HS-27A (cell line): ENCODE measurements around the gene AMHR2.

Experiments
- DNase-seq: peaks from one replicate; pipeline ENCODE4 v3.0.0-alpha.2; 2012; ENCODE audit warnings: low read depth, missing footprints

AMHR2 gene

DNA sequence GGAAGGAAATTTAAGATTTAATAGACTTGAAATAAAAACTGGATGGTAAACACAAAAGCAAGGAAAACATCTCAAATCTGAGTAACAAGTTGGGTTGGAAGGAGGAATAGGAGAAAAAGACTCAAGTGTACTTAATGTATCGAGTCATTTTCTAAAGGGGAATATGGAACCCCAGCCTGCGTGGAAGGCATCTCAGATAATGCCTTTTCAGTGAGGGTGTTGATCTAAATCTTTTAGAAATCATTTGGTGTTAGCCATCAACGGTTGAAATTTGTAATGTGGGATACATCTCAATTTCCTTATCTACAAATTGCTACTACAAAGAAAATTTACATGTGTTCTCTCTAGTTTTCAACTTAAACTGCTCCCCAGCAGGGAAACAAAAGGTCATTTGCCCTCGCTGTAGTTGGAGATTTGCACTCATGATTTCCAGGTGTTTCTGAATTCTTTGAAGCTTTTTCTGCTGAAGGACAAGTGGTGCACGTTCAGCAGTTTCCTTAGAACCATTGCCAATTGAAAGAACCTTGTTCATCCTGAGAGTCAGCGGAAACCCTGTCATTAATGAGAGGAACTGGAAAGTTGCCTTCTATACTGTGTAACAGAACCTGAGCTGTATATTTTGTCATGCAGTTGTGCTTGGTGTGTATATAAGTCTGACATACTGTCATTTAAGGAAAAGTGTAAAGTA lies 30.4 kb downstream of the AMHR2 start:
- no peak for DNase-seq

- no peak for DNase-seq
Observed at GRCh38 chr12:53454707-53455106, 31.1 kb downstream of the AMHR2 start.

GRCh38 chr12:53456654-53457366 lies 33.2 kb downstream of the AMHR2 start:
- DNase-seq = no peak

GRCh38 chr12:53459097-53459496 lies 35.4 kb downstream of the AMHR2 start:
- no peak for DNase-seq

- no peak for DNase-seq
Observed at GRCh38 chr12:53461059-53461458, 37.4 kb downstream of the AMHR2 start.

DNA sequence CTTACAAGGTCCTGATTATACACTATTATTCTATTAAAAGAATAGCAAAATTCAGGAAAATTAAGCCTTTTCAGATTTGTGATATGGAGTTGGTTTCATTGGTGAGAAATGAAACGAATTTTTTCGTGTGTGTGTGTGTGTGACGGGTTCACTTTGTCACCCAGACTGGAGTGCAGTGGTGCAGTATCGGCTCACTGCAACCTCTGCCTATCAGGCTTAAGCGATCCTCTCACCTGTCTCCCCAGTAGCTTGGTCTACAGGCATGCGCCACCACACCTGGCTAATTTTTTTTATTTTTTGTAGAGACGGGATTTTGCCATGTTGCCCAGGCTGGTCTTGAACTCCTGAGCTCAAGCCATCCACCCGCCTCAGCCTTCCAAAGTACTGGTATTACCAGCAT lies 37.9 kb downstream of the AMHR2 start:
- no peak for DNase-seq

DNA sequence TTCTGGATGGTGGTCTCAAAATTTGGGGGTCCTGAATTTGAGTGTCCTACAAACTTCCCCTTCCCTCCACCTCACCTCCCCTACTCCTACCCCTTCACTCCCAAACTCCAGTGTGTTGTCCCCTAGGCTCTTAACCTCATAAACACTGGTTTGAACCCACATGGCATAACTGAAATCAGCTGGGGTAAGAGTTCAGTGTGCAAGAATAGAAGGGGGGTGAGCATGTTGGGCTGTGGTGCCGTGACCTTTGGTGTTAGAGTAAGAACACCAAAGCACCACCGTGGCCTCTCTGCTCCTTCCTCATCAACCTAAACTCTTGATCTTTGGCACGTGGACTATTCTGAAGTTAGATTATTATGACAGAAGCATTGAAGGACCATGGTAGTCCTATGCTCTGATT lies 39.3 kb downstream of the AMHR2 start:
- DNase-seq = no peak

DNA sequence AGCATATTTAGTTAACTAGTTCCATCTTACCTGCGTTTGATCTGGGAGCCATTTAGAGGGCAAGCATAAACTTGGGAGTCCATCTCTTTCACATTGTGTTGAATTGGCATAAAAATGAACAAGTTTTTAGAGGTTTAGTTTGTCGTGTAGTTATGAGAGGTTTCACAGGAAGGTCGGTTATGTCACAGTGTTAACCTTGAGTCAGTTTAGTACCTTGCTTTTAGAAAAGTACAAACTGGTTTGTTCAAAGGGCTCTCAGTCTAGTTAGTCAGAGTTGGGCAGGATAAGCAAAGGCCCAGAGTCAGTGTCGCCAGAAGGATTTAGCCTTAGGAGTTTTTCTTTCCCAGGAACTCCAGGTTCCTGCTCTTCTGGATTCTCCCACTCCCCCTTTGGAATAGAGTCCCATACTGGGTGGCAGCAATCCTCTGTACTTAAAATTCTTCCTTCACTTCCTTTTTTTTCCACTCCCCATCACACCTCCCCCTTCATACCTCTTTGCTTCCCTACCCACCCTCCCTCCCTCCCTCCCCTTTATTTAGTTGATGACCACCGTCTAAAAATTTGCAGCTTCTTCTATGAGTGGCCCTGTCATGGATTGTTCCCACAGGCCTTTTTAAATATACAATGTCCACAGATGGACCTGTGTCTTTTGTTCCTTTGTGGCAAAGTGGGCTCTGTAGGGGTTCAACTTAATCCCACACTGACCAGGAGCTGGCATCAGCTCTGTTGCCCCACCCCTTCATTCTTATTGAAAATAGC lies 40.3 kb downstream of the AMHR2 start:
- DNase-seq = no peak

- no peak for DNase-seq
Observed at GRCh38 chr12:53464685-53465418, 41.2 kb downstream of the AMHR2 start.

DNA sequence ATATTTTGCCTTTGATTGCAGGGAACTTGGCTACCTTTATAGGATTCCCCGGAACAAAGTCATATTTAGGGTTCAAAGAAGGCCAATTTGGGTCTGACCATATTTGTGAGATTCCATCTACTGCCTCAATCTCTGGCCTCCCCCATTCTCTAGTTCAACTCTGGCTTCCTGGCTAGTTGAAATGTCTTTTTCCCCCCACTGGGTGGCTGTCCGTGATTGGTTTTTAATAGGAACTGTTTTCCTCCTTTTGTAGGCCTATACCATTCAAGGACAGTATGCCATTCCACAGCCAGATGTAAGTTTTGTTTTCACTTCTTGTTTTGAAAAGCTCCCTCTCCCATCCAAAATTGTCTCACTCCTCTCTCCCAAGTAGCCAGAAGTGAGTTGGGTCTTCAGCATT lies 42.0 kb downstream of the AMHR2 start:
- no peak for DNase-seq

DNA sequence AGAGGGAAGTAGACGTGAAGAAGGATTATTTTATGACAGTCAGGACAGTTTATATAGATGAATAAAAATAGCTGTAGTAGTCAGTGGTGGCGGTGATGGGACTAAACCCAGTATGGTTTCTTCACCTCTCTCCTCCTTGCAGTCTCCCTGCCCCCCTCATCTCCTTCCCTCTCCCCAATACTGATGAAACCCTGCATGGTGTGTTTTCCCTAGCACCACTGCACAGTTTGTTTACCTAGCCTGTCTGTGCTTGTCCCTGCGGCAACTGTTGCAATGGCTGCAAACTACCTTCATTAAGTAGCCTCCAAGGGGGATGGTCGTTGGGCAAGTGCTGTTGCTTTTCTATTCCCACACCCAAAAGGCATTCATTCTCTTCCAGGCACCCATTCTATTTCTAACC lies 43.0 kb downstream of the AMHR2 start:
- DNase-seq = no peak

GRCh38 chr12:53467082-53467481 lies 43.4 kb downstream of the AMHR2 start:
- no peak for DNase-seq

- no peak for DNase-seq
Observed at GRCh38 chr12:53467880-53468279, 44.2 kb downstream of the AMHR2 start.

DNA sequence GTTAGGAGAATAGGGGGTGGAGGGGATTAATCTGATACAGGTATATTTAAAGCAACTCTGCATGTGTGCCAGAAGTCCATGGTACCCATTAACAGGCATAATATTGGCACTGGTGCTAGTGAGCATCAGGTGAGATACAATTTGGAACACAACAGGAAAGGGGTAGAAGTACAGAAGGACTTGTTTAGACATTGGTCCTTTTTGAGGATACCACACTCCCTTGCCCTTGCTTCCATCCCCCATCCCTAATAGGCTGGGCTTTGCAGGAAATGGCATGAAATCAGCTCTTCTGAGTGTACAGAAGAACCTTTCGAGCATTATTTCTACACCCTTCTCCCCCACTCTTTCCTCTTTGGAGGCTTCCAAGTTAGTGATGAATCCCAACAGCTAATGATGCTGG lies 44.6 kb downstream of the AMHR2 start:
- DNase-seq = no peak

DNA sequence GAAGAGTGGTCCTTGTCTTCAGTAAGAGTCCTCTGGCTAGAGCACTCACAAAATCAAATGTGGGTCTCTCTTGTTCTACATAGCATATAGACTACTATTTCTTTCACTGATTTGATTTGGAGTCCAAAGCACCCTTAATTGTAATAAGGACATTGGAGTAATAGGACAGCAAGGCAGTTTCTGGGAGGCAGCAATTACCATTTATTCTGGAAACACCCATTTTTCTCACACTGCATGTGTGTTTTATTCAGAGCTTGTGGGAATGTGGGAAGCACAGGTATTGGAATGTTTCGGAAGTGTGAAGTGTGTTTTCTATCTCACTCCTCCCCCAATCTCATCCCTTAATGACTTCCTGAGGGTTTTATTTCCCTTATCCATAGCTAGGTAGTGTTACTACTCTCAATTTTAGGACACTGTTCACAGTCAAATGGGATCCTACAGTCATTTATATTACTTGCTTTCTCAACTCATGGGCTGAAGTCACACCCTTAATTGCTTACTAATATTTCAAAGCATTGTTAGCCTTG lies 48.5 kb downstream of the AMHR2 start:
- DNase-seq = no peak

GRCh38 chr12:53474077-53474476 lies 50.4 kb downstream of the AMHR2 start:
- no peak for DNase-seq

- no peak for DNase-seq
Observed at GRCh38 chr12:53474819-53475218, 51.2 kb downstream of the AMHR2 start.

DNA sequence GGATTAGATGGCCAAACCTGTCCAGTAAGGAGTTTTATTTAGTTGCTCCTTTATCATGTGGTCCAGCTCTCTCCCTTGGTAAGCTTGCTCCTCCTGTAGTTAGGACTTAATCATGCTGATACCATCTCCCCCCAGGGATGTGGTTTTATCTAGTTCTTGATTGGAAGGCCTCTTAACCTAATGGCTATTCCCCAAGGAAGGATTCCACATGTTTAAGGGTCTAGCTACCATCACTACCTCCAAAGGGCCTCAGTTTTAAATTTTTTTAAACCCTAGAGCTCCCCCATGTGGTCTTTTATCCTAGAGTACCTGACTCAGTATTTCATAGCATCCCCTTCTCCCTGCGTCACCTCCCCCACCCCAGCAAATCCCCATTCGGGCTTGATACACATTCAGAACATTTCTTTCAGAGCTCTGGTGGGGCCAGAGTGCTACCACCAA lies 53.1 kb downstream of the AMHR2 start:
- DNase-seq = no peak

DNA sequence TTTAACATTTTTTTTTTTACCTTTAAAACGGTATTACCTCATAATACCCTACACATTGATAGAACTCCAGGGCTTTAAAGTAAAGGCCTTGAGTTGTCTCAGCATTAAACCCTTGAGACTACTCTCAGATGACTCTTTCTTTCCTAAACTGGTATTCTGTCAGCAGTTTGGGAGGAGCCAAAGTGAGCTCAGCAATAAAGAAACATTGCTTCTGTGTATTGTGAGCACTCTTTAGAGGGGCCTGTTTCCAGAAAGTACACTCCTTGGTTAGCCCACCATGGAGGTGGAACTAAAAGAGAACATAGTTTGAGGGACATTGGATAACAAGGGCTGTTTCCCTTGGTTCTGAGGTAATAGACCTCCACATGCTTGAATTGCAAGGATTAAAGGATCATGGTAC lies 55.2 kb downstream of the AMHR2 start:
- no peak for DNase-seq

- DNase-seq = no peak
Observed at GRCh38 chr12:53479331-53479730, 55.7 kb downstream of the AMHR2 start.

GRCh38 chr12:53480491-53481442 lies 57.1 kb downstream of the AMHR2 start:
- no peak for DNase-seq
